Neural cell (in vitro differentiated cells): Measurements from ENCODE around the gene ERP27. TPM values are rescaled to one million over a fixed set of nuclear protein-coding genes. Genes with fewer than 3 reads are reported as not detected.

Experiments used
- polyA plus RNA-seq: library from polyadenylated mRNA; depleted of rRNA; stranded (reverse); fragments of >200 nt; gene quantifications from 2 replicates; pipeline ENCODE4 v1.2.3, GENCODE V29; 2014

Gene ERP27
- polyA plus RNA-seq, 1 donor from 2014 or later = not detected

Other genes starting within 250 kb of the ERP27 start
- gene GUCY2C, start 241.9 kb downstream of the ERP27 start, polyA plus RNA-seq = 0.06 TPM in 1 of 2 replicates, not detected in the other
- gene WBP11, start 135.1 kb downstream of the ERP27 start, polyA plus RNA-seq = 11.2 and 12.9 TPM in 2 replicates
- 3.8 and 4.8 TPM in 2 replicates for gene C12orf60, start 134.9 kb downstream of the ERP27 start, polyA plus RNA-seq
- 2.7 and 3.7 TPM in 2 replicates for gene SMCO3, start 124.4 kb downstream of the ERP27 start, polyA plus RNA-seq
- not detected in 2 replicates for gene ART4, start 95.0 kb downstream of the ERP27 start, polyA plus RNA-seq
- gene MGP, start 52.7 kb downstream of the ERP27 start, polyA plus RNA-seq = 0.90 TPM in 1 of 2 replicates, not detected in the other
- gene ARHGDIB, start 23.1 kb upstream of the ERP27 start, polyA plus RNA-seq = 4.2 and 7.7 TPM in 2 replicates
- 2.4 TPM in 1 of 2 replicates, not detected in the other for gene PDE6H, start 34.5 kb upstream of the ERP27 start, polyA plus RNA-seq